Measurements from ENCODE around the gene GNA15. TPM values are rescaled to one million over a fixed set of nuclear protein-coding genes. Genes with fewer than 3 reads are reported as not detected.
"Not testable (repeated sequence)": the region's sequence is repeated elsewhere in the genome, so short reads cannot be mapped to it uniquely, and the experiment has no call there.

Gene GNA15
- total RNA-seq, 2 donors from 2014 or later: not detected

- H3K36me3 Mint-ChIP-seq (ENCODE audit: low read depth): peaks cover 27% of the 10 kb centered on the region
- no peak for TF ChIP-seq CTCF (conservative IDR thresholded peaks at IDR 0.05)
- Histone ChIP-seq H3K27ac (ENCODE audit: low read depth, low read length) (no peak overlapping the region), H3K27me3 (ENCODE audit: control insufficient read depth, insufficient read depth, low read length, poor library complexity, severe bottlenecking) (no peaks in the 10 kb centered on the region), H3K9ac (ENCODE audit: extremely low read depth, low read length, poor library complexity, severe bottlenecking) (no peak overlapping the region), H3K36me3 (ENCODE audit: control insufficient read depth, insufficient read depth, low read length) (peaks cover 12% of the 10 kb centered on the region), H3K4me3 (ENCODE audit: low read length) (no peak overlapping the region), H3K9me3 (ENCODE audit: control insufficient read depth, low read length) (no peaks in the 10 kb centered on the region), H3K4me1 (ENCODE audit: control insufficient read depth, insufficient read depth, low read length) (no peaks in the 10 kb centered on the region)
- no peaks in the 10 kb centered on the region for H3K9me3 Mint-ChIP-seq
- H3K27me3 Mint-ChIP-seq (ENCODE audit: insufficient read depth): no peaks in the 10 kb centered on the region
- H3K27ac Mint-ChIP-seq: no peak overlapping the region
- H3K4me3 Mint-ChIP-seq: no peak overlapping the region
- H3K4me1 Mint-ChIP-seq: no peaks in the 10 kb centered on the region
- no peak for DNase-seq
- 86 to 91% methylated on average over 7 to 12 of the region's 12 CpGs for WGBS, 2 experiments (ENCODE audit: insufficient coverage in 1 of 2, insufficient read length in 1 of 2)
These were observed 66.5 kb downstream of the GNA15 start for GRCh38 chr19:3202346-3202745.

- not testable (repeated sequence) for H3K27ac Mint-ChIP-seq, DNase-seq
These were observed 67.1 kb downstream of the GNA15 start for GRCh38 chr19:3202895-3203294.

GRCh38 chr19:3203805-3204645 lies 68.2 kb downstream of the GNA15 start:
- Histone ChIP-seq H3K27ac (ENCODE audit: low read depth, low read length) (no peak overlapping the region), H3K4me1 (ENCODE audit: control insufficient read depth, insufficient read depth, low read length) (no peaks in the 10 kb centered on the region), H3K36me3 (ENCODE audit: control insufficient read depth, insufficient read depth, low read length) (peaks cover 13% of the 10 kb centered on the region), H3K27me3 (ENCODE audit: control insufficient read depth, insufficient read depth, low read length, poor library complexity, severe bottlenecking) (no peaks in the 10 kb centered on the region), H3K9me3 (ENCODE audit: control insufficient read depth, low read length) (no peaks in the 10 kb centered on the region), H3K9ac (ENCODE audit: extremely low read depth, low read length, poor library complexity, severe bottlenecking) (no peak overlapping the region), H3K4me3 (ENCODE audit: low read length) (no peak overlapping the region)
- Mint-ChIP-seq H3K36me3 (ENCODE audit: low read depth) (peaks cover 33% of the 10 kb centered on the region), H3K27ac (no peak overlapping the region), H3K9me3 (no peaks in the 10 kb centered on the region), H3K4me1 (no peaks in the 10 kb centered on the region), H3K4me3 (no peak overlapping the region), H3K27me3 (ENCODE audit: insufficient read depth) (no peaks in the 10 kb centered on the region)
- 93 to 94% methylated on average over 22 to 43 of the region's 43 CpGs for WGBS, 2 experiments (ENCODE audit: insufficient coverage in 1 of 2, insufficient read length in 1 of 2)
- no peak for TF ChIP-seq CTCF (conservative IDR thresholded peaks at IDR 0.05)
- DNase-seq: no peak

More at GRCh38 chr19:3202895-3203294, 67.1 kb downstream of the GNA15 start:
- not testable (repeated sequence) for H3K9me3 Mint-ChIP-seq; H3K9me3 ChIP-seq (ENCODE audit: control insufficient read depth, low read length); H3K27ac ChIP-seq (ENCODE audit: low read depth, low read length); H3K4me3 ChIP-seq (ENCODE audit: low read length); H3K9ac ChIP-seq (ENCODE audit: extremely low read depth, low read length, poor library complexity, severe bottlenecking); H3K4me3 Mint-ChIP-seq; H3K4me1 ChIP-seq (ENCODE audit: control insufficient read depth, insufficient read depth, low read length); H3K27me3 ChIP-seq (ENCODE audit: control insufficient read depth, insufficient read depth, low read length, poor library complexity, severe bottlenecking); H3K4me1 Mint-ChIP-seq; H3K27me3 Mint-ChIP-seq (ENCODE audit: insufficient read depth)
- H3K36me3 ChIP-seq (ENCODE audit: control insufficient read depth, insufficient read depth, low read length): peaks cover 13% of the 10 kb centered on the region
- 91 to 96% methylated on average over 6 of the region's 7 CpGs for WGBS, 2 experiments (ENCODE audit: insufficient coverage in 1 of 2, insufficient read length in 1 of 2)
- H3K36me3 Mint-ChIP-seq (ENCODE audit: low read depth): peaks cover 27% of the 10 kb centered on the region
